ENCODE measurements around the gene RGS3.

The RGS3 gene

DNA sequence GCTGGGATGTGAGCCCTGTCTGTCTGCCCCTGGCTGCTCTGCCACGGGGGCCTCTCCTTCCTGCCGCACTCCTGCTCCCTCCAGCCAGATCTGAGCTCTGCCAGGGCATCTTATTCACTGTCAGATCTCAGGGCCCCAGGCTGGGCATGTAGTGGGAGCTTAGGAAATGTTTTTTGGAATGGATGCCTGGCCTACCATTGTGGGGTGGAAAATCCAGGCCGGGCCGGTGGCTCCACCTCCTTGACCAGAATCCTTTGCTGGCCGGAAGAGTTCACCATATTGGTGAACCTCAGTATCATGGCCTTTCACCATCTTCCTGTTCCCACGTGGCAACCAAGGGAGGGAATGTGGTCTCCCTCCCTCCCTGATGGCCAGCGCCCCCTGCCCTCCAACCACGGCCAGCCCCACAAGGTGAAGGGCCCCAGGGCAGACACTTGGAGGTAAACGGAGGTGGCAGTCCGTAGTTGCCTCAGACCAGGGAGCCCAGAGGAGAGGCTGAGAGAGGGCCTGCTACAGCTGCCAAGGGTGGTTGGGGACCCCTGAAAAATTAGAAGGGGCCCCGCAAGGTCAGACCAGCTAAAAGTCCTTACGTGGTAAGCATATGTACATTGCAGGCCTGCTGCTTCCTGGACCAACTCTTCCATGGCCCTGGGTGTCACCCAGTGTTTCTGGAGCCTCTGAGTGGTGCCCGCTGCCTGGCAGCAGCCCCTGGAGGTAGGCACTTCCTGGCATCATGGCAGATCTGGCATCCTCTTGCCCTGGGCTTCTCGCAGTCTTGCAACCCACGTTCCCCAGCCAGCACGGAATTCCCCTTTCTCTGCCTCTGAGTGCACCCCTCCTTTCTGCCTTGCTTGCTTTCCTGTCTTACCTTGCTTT is 153.3 kb downstream of the RGS3 start:
- H3K4me3 ChIP-seq (ENCODE audit: low read depth, low read length), result no peak overlapping the region
- TF ChIP-seq, protein P1, sequence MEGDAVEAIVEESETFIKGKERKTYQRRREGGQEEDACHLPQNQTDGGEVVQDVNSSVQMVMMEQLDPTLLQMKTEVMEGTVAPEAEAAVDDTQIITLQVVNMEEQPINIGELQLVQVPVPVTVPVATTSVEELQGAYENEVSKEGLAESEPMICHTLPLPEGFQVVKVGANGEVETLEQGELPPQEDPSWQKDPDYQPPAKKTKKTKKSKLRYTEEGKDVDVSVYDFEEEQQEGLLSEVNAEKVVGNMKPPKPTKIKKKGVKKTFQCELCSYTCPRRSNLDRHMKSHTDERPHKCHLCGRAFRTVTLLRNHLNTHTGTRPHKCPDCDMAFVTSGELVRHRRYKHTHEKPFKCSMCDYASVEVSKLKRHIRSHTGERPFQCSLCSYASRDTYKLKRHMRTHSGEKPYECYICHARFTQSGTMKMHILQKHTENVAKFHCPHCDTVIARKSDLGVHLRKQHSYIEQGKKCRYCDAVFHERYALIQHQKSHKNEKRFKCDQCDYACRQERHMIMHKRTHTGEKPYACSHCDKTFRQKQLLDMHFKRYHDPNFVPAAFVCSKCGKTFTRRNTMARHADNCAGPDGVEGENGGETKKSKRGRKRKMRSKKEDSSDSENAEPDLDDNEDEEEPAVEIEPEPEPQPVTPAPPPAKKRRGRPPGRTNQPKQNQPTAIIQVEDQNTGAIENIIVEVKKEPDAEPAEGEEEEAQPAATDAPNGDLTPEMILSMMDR (IDR thresholded peaks at IDR 0.05; ENCODE audit: low read depth, low read length, missing control alignments), result no peak
- DNase-seq (ENCODE audit: low read depth), result no peak

DNA sequence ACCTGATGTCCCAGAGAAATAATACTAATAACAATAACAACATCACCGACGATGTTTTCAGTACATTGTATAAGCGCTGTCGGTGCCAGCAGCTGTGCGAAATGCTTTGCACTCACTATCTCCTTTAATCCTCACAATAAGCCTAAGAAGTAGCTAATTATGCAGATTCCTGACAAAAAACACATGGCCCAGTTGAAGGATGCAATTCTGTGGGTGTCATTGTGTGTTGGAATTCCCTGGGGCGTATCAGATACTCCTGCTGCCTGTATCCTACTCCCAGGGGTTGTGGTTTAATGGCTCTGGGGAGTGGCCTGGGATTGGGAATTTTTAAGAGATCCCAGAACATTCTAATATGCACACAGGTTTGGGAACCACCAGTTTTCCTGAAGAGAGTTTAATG is 154.0 kb downstream of the RGS3 start:
- no peak for DNase-seq (ENCODE audit: low read depth)
- TF ChIP-seq, protein P1 (IDR thresholded peaks at IDR 0.05; ENCODE audit: low read depth, low read length, missing control alignments), result no peak
- no peak overlapping the region for H3K4me3 ChIP-seq (ENCODE audit: low read depth, low read length)

DNA sequence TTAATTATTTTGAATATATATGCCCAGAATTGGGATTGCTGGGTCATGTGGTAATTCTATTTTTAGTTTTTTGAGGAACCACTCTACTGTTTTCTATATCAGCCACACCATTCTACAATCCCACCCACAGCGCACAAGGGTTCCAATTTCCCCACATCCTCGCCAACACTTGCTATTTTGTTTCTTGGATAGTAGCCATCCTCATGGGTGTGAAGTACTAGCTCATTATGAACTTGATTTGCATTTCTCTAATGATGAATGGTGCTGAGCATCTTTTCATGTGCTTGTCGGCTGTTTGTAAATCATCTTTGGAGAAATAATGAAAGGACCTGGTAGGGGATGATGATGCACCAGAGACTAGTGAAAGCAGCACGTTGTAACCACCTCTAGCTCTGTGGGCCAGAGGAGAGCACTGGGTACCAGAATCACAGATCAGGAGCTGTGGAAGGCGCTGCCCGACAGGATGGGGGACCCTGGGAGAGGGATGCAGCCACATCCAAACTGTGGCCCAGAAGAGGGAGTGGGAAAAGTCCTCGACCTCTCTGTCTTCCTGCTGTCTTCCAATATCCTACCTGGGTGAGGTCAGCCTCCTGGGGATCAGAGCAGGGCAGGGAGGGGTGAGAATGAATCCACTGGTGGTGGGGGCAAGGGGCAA is 155.4 kb downstream of the RGS3 start:
- TF ChIP-seq, protein P1 (IDR thresholded peaks at IDR 0.05; ENCODE audit: low read depth, low read length, missing control alignments), result no peak
- no peak for DNase-seq (ENCODE audit: low read depth)
- H3K4me3 ChIP-seq (ENCODE audit: low read depth, low read length), result no peak overlapping the region

DNA sequence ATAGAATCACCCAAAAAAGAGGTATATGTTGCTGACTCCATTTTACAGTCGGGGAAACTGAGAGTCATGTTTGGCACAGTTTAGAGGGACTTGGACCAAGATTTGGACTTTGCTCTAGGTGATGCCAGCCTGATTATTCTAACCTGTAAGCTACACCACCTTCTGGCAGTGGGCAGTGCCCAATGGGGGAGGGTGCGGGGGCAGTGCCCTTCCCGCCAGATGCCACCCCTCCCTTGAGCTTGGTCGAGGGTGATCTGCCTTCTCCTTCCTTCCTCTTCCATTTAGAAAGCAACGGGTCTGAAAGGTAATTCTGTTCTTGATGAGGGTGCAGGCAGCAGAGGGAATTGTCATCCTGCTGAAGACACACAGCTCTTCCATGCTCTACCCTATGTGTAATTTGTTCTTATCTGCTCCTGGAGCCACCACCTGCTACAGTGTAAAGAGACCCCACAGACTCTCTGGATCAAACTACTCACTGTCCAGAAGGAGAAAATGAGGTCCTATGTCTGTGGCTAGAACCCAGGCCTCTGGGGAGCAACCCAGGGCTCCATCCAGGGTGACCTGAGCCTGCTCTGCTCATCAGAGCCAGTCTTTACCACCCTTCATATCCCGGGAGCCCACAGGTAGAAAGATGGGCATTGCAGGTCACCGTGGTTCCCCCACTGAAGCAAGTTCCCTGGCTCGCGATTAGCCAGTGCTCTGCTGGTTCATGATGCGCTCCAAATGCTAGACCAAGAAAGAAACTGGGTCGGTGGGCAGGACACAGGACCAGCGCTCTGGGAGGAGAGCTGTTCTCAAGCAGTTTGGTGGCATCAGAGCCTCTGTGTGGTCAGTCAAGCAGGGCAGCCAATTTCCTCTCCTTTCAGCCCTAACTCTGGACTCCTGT is 156.2 kb downstream of the RGS3 start:
- no peak overlapping the region for H3K4me3 ChIP-seq (ENCODE audit: low read depth, low read length)

DNA sequence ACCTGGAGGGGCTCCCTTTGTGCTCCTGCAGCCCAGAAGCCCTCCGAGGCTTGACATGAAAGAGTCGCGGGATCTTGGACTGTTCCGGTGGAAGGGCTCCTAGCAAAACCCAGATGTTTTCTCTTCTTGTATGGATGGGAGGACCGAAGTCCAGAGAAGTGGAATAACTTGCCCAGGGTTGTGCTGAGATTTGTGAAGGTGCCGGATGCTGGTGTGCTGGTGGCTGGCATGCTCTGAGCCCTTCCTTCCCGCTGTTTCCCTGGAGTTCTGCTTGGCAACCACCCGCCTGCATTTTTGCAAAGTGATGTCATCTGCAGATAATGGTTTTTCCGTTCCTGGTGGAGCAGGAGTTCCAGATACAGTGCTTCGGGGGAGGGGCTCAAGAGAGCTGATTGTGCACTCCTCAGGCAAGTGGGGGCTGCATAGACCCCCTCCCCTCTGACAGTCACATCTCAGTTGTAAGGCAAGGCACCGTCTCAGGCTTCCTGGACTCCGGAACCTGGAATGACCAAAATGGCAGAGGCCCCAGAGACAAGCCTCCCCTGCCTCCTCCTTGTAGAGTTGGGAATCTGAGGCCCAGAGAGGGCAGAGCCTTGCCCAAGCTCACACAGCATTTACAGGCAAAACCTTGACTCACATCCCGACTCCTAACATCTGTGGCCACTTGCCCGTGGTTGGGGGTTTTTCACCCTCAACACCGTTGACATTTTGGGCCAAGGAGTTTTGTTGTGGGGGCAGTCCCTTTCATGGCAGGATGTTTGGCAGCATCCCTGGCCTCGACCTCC is 157.0 kb downstream of the RGS3 start:
- TF ChIP-seq, protein P1 (IDR thresholded peaks at IDR 0.05; ENCODE audit: low read depth, low read length, missing control alignments), result no peak
- H3K4me3 ChIP-seq (ENCODE audit: low read depth, low read length), result no peak overlapping the region
- DNase-seq (ENCODE audit: low read depth), result no peak

More for the DNA sequence above, 156.2 kb downstream of the RGS3 start:
- TF ChIP-seq, protein P1 (IDR thresholded peaks at IDR 0.05; ENCODE audit: low read depth, low read length, missing control alignments), result no peak
- no peak for DNase-seq (ENCODE audit: low read depth)

DNA sequence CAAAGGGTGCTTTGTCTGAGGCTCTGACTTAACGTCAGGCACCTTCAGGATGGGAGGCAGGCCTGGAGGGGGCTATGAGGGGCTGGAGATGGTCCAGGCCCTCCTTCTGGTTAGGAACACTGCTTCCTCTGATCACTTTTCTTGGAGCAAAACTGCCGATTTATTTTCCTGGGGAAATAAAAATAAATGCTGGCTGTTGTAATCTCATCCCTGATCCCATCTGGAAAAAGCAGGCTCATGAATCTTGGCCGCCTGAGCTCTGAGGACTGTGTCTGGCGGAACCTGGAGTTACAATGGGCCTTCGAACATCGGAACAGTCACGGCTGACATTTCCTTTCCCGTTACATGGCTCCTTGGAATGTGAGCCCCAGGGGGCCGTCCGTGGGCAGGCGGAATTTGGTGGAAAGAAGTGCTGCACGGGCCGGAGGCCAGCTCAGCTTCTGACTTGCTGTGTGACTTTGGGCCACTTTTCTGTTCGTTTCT is 157.8 kb downstream of the RGS3 start:
- no peak overlapping the region for H3K4me3 ChIP-seq (ENCODE audit: low read depth, low read length)
- TF ChIP-seq, protein P1 (IDR thresholded peaks at IDR 0.05; ENCODE audit: low read depth, low read length, missing control alignments), result no peak
- DNase-seq (ENCODE audit: low read depth), result no peak

Measured in GM12864 (cell line).